Measurements from ENCODE around the gene KDM4C.

DNA sequence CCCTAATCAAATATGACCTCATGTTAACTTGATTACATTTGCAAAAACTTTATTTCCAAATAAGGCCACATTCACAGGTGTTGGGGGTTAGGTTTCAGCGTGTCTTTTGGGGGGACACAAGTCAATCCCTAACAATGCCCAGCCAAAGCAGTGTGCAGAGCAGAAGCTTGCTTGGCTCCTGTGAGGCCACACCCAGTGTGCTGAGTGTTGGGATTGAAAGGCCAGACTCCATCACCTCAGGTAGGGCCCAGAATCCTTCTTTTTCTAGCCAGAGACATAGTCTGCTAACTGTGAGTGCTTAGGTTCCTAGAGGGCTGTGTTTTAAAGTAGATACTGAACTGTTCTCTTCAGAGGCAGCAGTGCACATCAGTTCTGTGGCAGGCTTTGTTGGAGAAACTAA lies 27.9 kb downstream of the KDM4C start:
- TF ChIP-seq, protein P1, sequence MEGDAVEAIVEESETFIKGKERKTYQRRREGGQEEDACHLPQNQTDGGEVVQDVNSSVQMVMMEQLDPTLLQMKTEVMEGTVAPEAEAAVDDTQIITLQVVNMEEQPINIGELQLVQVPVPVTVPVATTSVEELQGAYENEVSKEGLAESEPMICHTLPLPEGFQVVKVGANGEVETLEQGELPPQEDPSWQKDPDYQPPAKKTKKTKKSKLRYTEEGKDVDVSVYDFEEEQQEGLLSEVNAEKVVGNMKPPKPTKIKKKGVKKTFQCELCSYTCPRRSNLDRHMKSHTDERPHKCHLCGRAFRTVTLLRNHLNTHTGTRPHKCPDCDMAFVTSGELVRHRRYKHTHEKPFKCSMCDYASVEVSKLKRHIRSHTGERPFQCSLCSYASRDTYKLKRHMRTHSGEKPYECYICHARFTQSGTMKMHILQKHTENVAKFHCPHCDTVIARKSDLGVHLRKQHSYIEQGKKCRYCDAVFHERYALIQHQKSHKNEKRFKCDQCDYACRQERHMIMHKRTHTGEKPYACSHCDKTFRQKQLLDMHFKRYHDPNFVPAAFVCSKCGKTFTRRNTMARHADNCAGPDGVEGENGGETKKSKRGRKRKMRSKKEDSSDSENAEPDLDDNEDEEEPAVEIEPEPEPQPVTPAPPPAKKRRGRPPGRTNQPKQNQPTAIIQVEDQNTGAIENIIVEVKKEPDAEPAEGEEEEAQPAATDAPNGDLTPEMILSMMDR (IDR thresholded peaks at IDR 0.05 in 2 of 3, conservative IDR thresholded peaks at IDR 0.05 in 1 of 3; ENCODE audit: borderline replicate concordance in 1 of 3, insufficient read depth in 1 of 3, low read depth in 2 of 3, low read length in 2 of 3) = no peak
- TF ChIP-seq POLR2AphosphoS5 (IDR thresholded peaks at IDR 0.05; ENCODE audit: low read depth, low read length) = no peak
- TF ChIP-seq YY1 (IDR thresholded peaks at IDR 0.05; ENCODE audit: extremely low read depth, insufficient replicate concordance, low read depth, low read length) = no peak
- no peak for TF ChIP-seq EZH2 (IDR thresholded peaks at IDR 0.05)
- no peak for TF ChIP-seq POLR2A (IDR thresholded peaks at IDR 0.05; ENCODE audit: borderline replicate concordance, extremely low read depth, insufficient read depth, insufficient read length)
- no peak for TF ChIP-seq ELF1 (IDR thresholded peaks at IDR 0.05; ENCODE audit: borderline replicate concordance, low read depth)
- no peak for TF ChIP-seq EGR1 (IDR thresholded peaks at IDR 0.05; ENCODE audit: low read depth)
